Smooth muscle cell (in vitro differentiated cells): ENCODE measurements around the gene MTPN. TPM values are rescaled to one million over a fixed set of nuclear protein-coding genes. Genes with fewer than 3 reads are reported as not detected.

Experiments used
- DNase-seq: peaks from one replicate; lab custom pipeline; 2025; ENCODE audit not compliant: unreplicated experiment; lab: John Stamatoyannopoulos, UW
- H2AFZ ChIP-seq: fragments of 200-600 bp; sonication (generic); 2 replicates; pipeline ENCODE4 v1.6.0; 2016; ENCODE audit warnings: antibody characterized with exemption, low read depth, mild to moderate bottlenecking
- H3F3A ChIP-seq: fragments of 200-600 bp; sonication (generic); 2 replicates; pipeline ENCODE4 v1.6.0; 2017; ENCODE audit warnings: antibody characterized with exemption, low read depth
- H3K27ac ChIP-seq: fragments of 200-600 bp; sonication (generic); 2 replicates; pipeline ENCODE4 v1.5.1; 2016; ENCODE audit warnings: low read depth, mild to moderate bottlenecking
- H3K27me3 ChIP-seq: fragments of 200-600 bp; sonication (generic); 2 replicates; pipeline ENCODE4 v1.6.1; 2016; ENCODE audit warnings: low read depth, mild to moderate bottlenecking
- H3K36me3 ChIP-seq: fragments of 200-600 bp; sonication (generic); 2 replicates; pipeline ENCODE4 v1.5.1; 2016; ENCODE audit warnings: low read depth
- H3K4me1 ChIP-seq: fragments of 200-600 bp; sonication (generic); 2 replicates; pipeline ENCODE4 v1.5.1; 2016; ENCODE audit warnings: low read depth
- H3K4me2 ChIP-seq: fragments of 200-600 bp; sonication (generic); 2 replicates; pipeline ENCODE4 v1.6.0; 2016; ENCODE audit warnings: mild to moderate bottlenecking
- H3K4me3 ChIP-seq: fragments of 200-600 bp; sonication (generic); 2 replicates; pipeline ENCODE4 v1.5.1; 2016; ENCODE audit warnings: mild to moderate bottlenecking
- H3K79me2 ChIP-seq: fragments of 200-600 bp; sonication (generic); 2 replicates; pipeline ENCODE4 v1.6.0; 2016; ENCODE audit warnings: low read depth, mild to moderate bottlenecking
- H3K9ac ChIP-seq: fragments of 200-600 bp; sonication (generic); 2 replicates; pipeline ENCODE4 v1.6.0; 2016; ENCODE audit warnings: low read depth
- H3K9me3 ChIP-seq: fragments of 200-600 bp; sonication (generic); replicated peaks from 2 replicates; pipeline ENCODE4 v1.5.1; 2016; ENCODE audit warnings: low read depth
- H4K20me1 ChIP-seq: fragments of 200-600 bp; sonication (generic); 2 replicates; pipeline ENCODE4 v1.6.0; 2016; ENCODE audit warnings: low read depth
- CTCF ChIP-seq: fragments of 200-600 bp; sonication (generic); IDR thresholded peaks from 2 replicates; pipeline ENCODE4 v1.5.1; 2017; ENCODE audit warnings: borderline replicate concordance, mild to moderate bottlenecking, antibody characterized with exemption; ENCODE audit not compliant: insufficient read depth, poor library complexity, severe bottlenecking
- WGBS: methylation state at CpG from one replicate; pipeline ENCODE4 v1.1.7; 2016; ENCODE audit warnings: low lambda C conversion rate; 5-methylcytosine and 5-hydroxymethylcytosine counted together
- polyA plus RNA-seq: library from polyadenylated mRNA; unstranded; fragments of >200 nt; fragmentation: Nextera tagmentation; extraction: Ambion mirVana; gene quantifications from 2 replicates; pipeline ENCODE4 v1.2.1, GENCODE V29; 2016
- total RNA-seq: library from RNA; depleted of rRNA; stranded (reverse); fragments of >200 nt; gene quantifications from 2 replicates; pipeline ENCODE4 v1.2.3, GENCODE V29; 2014

Gene MTPN
- total and polyA plus RNA-seq, 2 experiments from 2014 or later = 36.4 to 138 TPM

GRCh38 chr7:135959646-135960363 is 17.4 kb downstream of the MTPN start:
- Histone ChIP-seq H4K20me1 (peaks cover 99% of the 10 kb centered on the region), H3K4me2 (no peak overlapping the region), H3K9ac (no peak overlapping the region), H3K27me3 (no peaks in the 10 kb centered on the region), H3K79me2 (peaks cover 100% of the 10 kb centered on the region), H3K9me3 (no peaks in the 10 kb centered on the region), H3K4me1 (peaks cover 6% of the 10 kb centered on the region), H3K27ac (peak overlapping the region; percentile 29), H3F3A (no peaks in the 10 kb centered on the region), H3K36me3 (no peaks in the 10 kb centered on the region), H3K4me3 (no peak overlapping the region), H2AFZ (no peak overlapping the region)
- no peak for DNase-seq
- TF ChIP-seq CTCF = no peak

- H3K4me3 ChIP-seq = no peak overlapping the region
- no peak overlapping the region for H3K4me2 ChIP-seq
- H3F3A ChIP-seq = no peaks in the 10 kb centered on the region
- peaks cover 99% of the 10 kb centered on the region for H4K20me1 ChIP-seq
- 98% methylated on average over 1 of the region's 1 CpG for WGBS
- no peaks in the 10 kb centered on the region for H3K36me3 ChIP-seq
- H3K27me3 ChIP-seq = no peaks in the 10 kb centered on the region
- H3K27ac ChIP-seq = no peak overlapping the region
- peaks cover 6% of the 10 kb centered on the region for H3K4me1 ChIP-seq
- no peak for TF ChIP-seq CTCF
- H2AFZ ChIP-seq = no peak overlapping the region
- no peak for DNase-seq
- no peak overlapping the region for H3K9ac ChIP-seq
- peaks cover 100% of the 10 kb centered on the region for H3K79me2 ChIP-seq
- no peaks in the 10 kb centered on the region for H3K9me3 ChIP-seq
These were observed 19.0 kb downstream of the MTPN start for GRCh38 chr7:135958173-135958572.

GRCh38 chr7:135957627-135958026 is 19.5 kb downstream of the MTPN start:
- Histone ChIP-seq H3K79me2 (peaks cover 100% of the 10 kb centered on the region), H3K4me1 (peaks cover 2% of the 10 kb centered on the region), H3F3A (no peaks in the 10 kb centered on the region), H2AFZ (no peak overlapping the region), H3K9me3 (no peaks in the 10 kb centered on the region), H3K36me3 (no peaks in the 10 kb centered on the region), H3K9ac (no peak overlapping the region), H3K27me3 (no peaks in the 10 kb centered on the region), H3K4me2 (no peak overlapping the region), H3K4me3 (no peak overlapping the region), H3K27ac (no peak overlapping the region), H4K20me1 (peaks cover 99% of the 10 kb centered on the region)
- 96% methylated on average over 2 of the region's 2 CpGs for WGBS
- no peak for DNase-seq
- TF ChIP-seq CTCF = no peak

- no peak for TF ChIP-seq CTCF
- no peak overlapping the region for H3K9ac ChIP-seq
- no peak overlapping the region for H3K4me2 ChIP-seq
- H3K79me2 ChIP-seq = peaks cover 99% of the 10 kb centered on the region
- no peak overlapping the region for H3K27ac ChIP-seq
- H3K9me3 ChIP-seq = no peaks in the 10 kb centered on the region
- no peaks in the 10 kb centered on the region for H3F3A ChIP-seq
- WGBS = 98% methylated on average over 2 of the region's 2 CpGs
- H4K20me1 ChIP-seq = peaks cover 99% of the 10 kb centered on the region
- no peak overlapping the region for H3K4me3 ChIP-seq
- H3K27me3 ChIP-seq = no peaks in the 10 kb centered on the region
- H3K4me1 ChIP-seq = no peaks in the 10 kb centered on the region
- no peaks in the 10 kb centered on the region for H3K36me3 ChIP-seq
- no peak overlapping the region for H2AFZ ChIP-seq
- DNase-seq = no peak
These were observed 20.8 kb downstream of the MTPN start for GRCh38 chr7:135956393-135956792.
